Sigmoid colon (tissue), 4 donors: ENCODE data around the gene SELENON.
"Not testable (repeated sequence)": the region's sequence is repeated elsewhere in the genome, so short reads cannot be mapped to it uniquely, and the experiment has no call there.

ENCODE experiments used
- CTCF ChIP-seq, 4 experiments: fragments of 450-650 bp in 3 of 4; fragments of 200-600 bp in 1 of 4; IDR thresholded peaks; one replicate each; pipeline ENCODE4 v1.5.1; 2016 to 2019; ENCODE audit warnings: antibody characterized with exemption in 4 of 4, mild to moderate bottlenecking in 3 of 4, moderate library complexity in 2 of 4
- POLR2AphosphoS5 ChIP-seq, 4 donors: sonication (generic); formaldehyde crosslinking; IDR thresholded peaks; one replicate each; pipeline ENCODE4 v1.6.1; 2017; ENCODE audit warnings: antibody characterized with exemption in 4 of 4

GRCh38 chr1:25839808-25840207 lies 39.8 kb downstream of the SELENON start:
- not testable (repeated sequence) for TF ChIP-seq POLR2AphosphoS5, CTCF (IDR thresholded peaks at IDR 0.05)
